Neural cell (in vitro differentiated cells): ENCODE data around the gene STK32B. TPM values are rescaled to one million over a fixed set of nuclear protein-coding genes. Genes with fewer than 3 reads are reported as not detected.

ENCODE experiments used
- H2AFZ ChIP-seq: fragments of 200-600, 300-800 bp; sonication (generic), shearing (Covaris generic); 2 replicates; pipeline ENCODE4 v1.6.0; 2014; ENCODE audit warnings: low read depth, mild to moderate bottlenecking, antibody characterized with exemption, low read length, moderate library complexity
- H3F3A ChIP-seq: fragments of 200-600 bp; shearing (Covaris generic); 2 replicates; pipeline ENCODE4 v1.6.1; 2016; ENCODE audit warnings: mild to moderate bottlenecking, moderate library complexity, mixed read lengths, antibody characterized with exemption, low read length; ENCODE audit not compliant: insufficient read depth, poor library complexity, severe bottlenecking
- H3K27ac ChIP-seq: fragments of 200-600, 300-800 bp; sonication (generic), shearing (Covaris generic); 2 replicates; pipeline ENCODE4 v1.5.1; 2014; ENCODE audit warnings: mild to moderate bottlenecking, low read length, moderate library complexity
- H3K27me3 ChIP-seq: fragments of 300-800, 200-600 bp; sonication (generic), shearing (Covaris generic); 2 replicates; pipeline ENCODE4 v1.6.0; 2014; ENCODE audit warnings: mild to moderate bottlenecking, low read depth, low read length, moderate library complexity; ENCODE audit not compliant: insufficient read depth
- H3K36me3 ChIP-seq: fragments of 300-800, 200-600 bp; sonication (generic), shearing (Covaris generic); 2 replicates; pipeline ENCODE4 v1.5.1; 2014; ENCODE audit warnings: mild to moderate bottlenecking, antibody characterized with exemption, low read length, moderate library complexity; ENCODE audit not compliant: insufficient read depth
- H3K4me2 ChIP-seq: fragments of 300-800, 200-600 bp; sonication (generic), shearing (Covaris generic); 2 replicates; pipeline ENCODE4 v1.6.0; 2014; ENCODE audit warnings: mild to moderate bottlenecking, low read length
- H3K4me3 ChIP-seq: fragments of 300-800, 200-600 bp; sonication (generic), shearing (Covaris generic); 2 replicates; pipeline ENCODE4 v1.5.1; 2014; ENCODE audit warnings: mild to moderate bottlenecking, low read length, moderate library complexity
- H3K79me2 ChIP-seq: fragments of 200-600 bp; shearing (Covaris generic); replicated peaks from 2 replicates; pipeline ENCODE4 v1.6.0; 2014; ENCODE audit warnings: mild to moderate bottlenecking, low read length, moderate library complexity; ENCODE audit not compliant: insufficient read depth
- H3K9ac ChIP-seq: fragments of 300-800, 200-600 bp; sonication (generic), shearing (Covaris generic); 2 replicates; pipeline ENCODE4 v1.6.1; 2016; ENCODE audit warnings: mild to moderate bottlenecking, low read length, mixed read lengths
- H3K9me2 ChIP-seq: fragments of 200-600 bp; shearing (Covaris generic); 2 replicates; pipeline ENCODE4 v1.6.1; 2016; ENCODE audit warnings: mild to moderate bottlenecking, low read length, mixed read lengths; ENCODE audit not compliant: insufficient read depth
- H3K9me3 ChIP-seq: fragments of 200-600, 300-800 bp; sonication (generic), shearing (Covaris generic); 2 replicates; pipeline ENCODE4 v1.6.1; 2016; ENCODE audit warnings: mild to moderate bottlenecking, mixed run types, low read length, moderate library complexity, mixed read lengths
- H4K20me1 ChIP-seq: fragments of 200-600 bp; shearing (Covaris generic); 2 replicates; pipeline ENCODE4 v1.6.1; 2016; ENCODE audit warnings: mild to moderate bottlenecking, mixed run types; ENCODE audit not compliant: insufficient read depth
- CTCF ChIP-seq: fragments of 450-650 bp; IDR thresholded peaks from 2 replicates; pipeline ENCODE4 v1.5.1; 2014; ENCODE audit warnings: antibody characterized with exemption, mild to moderate bottlenecking, moderate library complexity; ENCODE audit not compliant: poor library complexity, severe bottlenecking
- EP300 ChIP-seq: fragments of 450-650 bp; conservative IDR thresholded peaks from 2 replicates; pipeline ENCODE4 v1.6.1; 2014; ENCODE audit warnings: antibody characterized with exemption, mild to moderate bottlenecking, moderate library complexity; ENCODE audit not compliant: poor library complexity, severe bottlenecking
- EZH2 ChIP-seq: fragments of 200-600, 300-800 bp; shearing (Covaris generic), sonication (generic); IDR thresholded peaks from 2 replicates; pipeline ENCODE4 v1.6.1; 2014; ENCODE audit warnings: antibody characterized with exemption, low read length, borderline replicate concordance, mild to moderate bottlenecking; ENCODE audit not compliant: insufficient read depth, poor library complexity, severe bottlenecking
- MXI1 ChIP-seq: fragments of 450-650 bp; conservative IDR thresholded peaks from 2 replicates; pipeline ENCODE4 v1.6.1; 2014; ENCODE audit warnings: antibody characterized with exemption, mild to moderate bottlenecking; ENCODE audit not compliant: poor library complexity, severe bottlenecking
- POLR2AphosphoS5 ChIP-seq: IDR thresholded peaks from 2 replicates; pipeline ENCODE4 v1.6.1; 2012
- RAD21 ChIP-seq: fragments of 450-650 bp; conservative IDR thresholded peaks from 2 replicates; pipeline ENCODE4 v1.6.1; 2014; ENCODE audit warnings: antibody characterized with exemption, mild to moderate bottlenecking, moderate library complexity
- REST ChIP-seq: IDR thresholded peaks from 2 replicates; pipeline ENCODE4 v1.6.1; 2012; ENCODE audit warnings: borderline replicate concordance
- SMC3 ChIP-seq: fragments of 450-650 bp; conservative IDR thresholded peaks from 2 replicates; pipeline ENCODE4 v1.6.1; 2014; ENCODE audit warnings: antibody characterized with exemption, mild to moderate bottlenecking, moderate library complexity; ENCODE audit not compliant: poor library complexity
- TAF1 ChIP-seq: IDR thresholded peaks from 2 replicates; pipeline ENCODE4 v1.6.1; 2012; ENCODE audit warnings: low read depth
- polyA plus RNA-seq: library from polyadenylated mRNA; depleted of rRNA; stranded (reverse); fragments of >200 nt; gene quantifications from 2 replicates; pipeline ENCODE4 v1.2.3, GENCODE V29; 2014

STK32B gene
- polyA plus RNA-seq, 1 donor from 2014 or later, result 42.8 TPM

DNA sequence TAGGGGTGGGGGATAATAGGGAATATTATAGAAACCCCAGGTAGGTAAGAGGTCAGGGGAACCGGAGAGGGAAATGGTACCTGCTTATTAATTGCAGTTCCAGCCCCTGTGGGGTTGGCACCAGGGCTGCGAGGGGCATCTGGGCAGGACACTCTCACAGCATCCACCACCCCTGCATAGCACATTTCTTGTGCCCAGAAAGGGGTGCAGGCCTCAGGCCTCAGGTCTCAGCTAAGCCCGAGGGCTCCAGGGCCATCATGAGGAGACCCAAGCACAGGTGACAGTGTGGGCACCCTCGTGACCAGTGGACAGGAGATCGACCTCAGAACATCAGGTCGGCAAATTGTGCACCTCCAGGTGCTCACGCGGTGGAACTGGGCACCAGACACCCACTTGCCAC, 492.4 kb downstream of the STK32B start:
- Histone ChIP-seq H3K4me3 (no peak overlapping the region), H3F3A (no peaks in the 10 kb centered on the region), H4K20me1 (no peaks in the 10 kb centered on the region), H3K9ac (no peak overlapping the region), H3K27ac (no peak overlapping the region), H3K79me2 (no peaks in the 10 kb centered on the region), H3K36me3 (no peaks in the 10 kb centered on the region), H3K4me2 (no peak overlapping the region), H3K9me3 (no peaks in the 10 kb centered on the region), H2AFZ (no peak overlapping the region), H3K9me2 (no peaks in the 10 kb centered on the region), H3K27me3 (no peaks in the 10 kb centered on the region)
- TF ChIP-seq EZH2 (no peak), REST (no peak), RAD21 (no peak), TAF1 (no peak), EP300 (no peak), SMC3 (no peak), POLR2AphosphoS5 (no peak), CTCF (no peak), MXI1 (no peak)

DNA sequence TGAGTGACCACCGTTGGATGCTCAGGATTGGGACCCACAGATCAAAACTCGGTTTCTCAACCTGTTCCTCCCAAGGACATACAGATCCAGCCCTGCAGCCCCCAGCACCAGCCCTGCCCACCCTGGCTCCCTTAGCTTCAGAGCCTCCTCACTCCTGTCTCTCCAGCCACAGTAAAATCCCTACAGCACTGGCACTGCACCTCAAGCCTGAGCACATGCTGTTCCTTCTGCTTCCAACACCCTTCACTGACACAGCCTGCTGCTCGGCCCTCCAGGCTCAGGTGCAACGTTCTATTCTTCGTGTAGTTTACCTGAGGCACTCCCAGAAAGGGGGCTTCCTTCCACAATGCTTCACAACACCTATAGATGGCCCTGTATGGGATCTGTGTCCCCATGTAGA, 493.5 kb downstream of the STK32B start:
- H3K79me2 ChIP-seq, result no peaks in the 10 kb centered on the region
- H3K9ac ChIP-seq, result no peak overlapping the region
- no peaks in the 10 kb centered on the region for H3K27me3 ChIP-seq
- H3K9me3 ChIP-seq, result no peaks in the 10 kb centered on the region
- H3K4me3 ChIP-seq, result no peak overlapping the region
- H3K27ac ChIP-seq, result no peak overlapping the region
- TF ChIP-seq TAF1, result no peak
- no peak for TF ChIP-seq POLR2AphosphoS5
- TF ChIP-seq SMC3, result no peak
- TF ChIP-seq RAD21, result no peak
- TF ChIP-seq EZH2, result no peak
- no peak for TF ChIP-seq CTCF
- TF ChIP-seq EP300, result no peak
- no peak for TF ChIP-seq MXI1
- no peak for TF ChIP-seq REST
- H3K4me2 ChIP-seq, result no peak overlapping the region
- no peaks in the 10 kb centered on the region for H3K36me3 ChIP-seq
- H3F3A ChIP-seq, result no peaks in the 10 kb centered on the region
- no peaks in the 10 kb centered on the region for H3K9me2 ChIP-seq
- H4K20me1 ChIP-seq, result no peaks in the 10 kb centered on the region
- no peak overlapping the region for H2AFZ ChIP-seq
